OCI-LY7 (cell line): ENCODE results near the gene CTNND2.

ENCODE experiments used
- CTCF ChIP-seq: fragments of 200-600 bp; sonication (generic); conservative IDR thresholded peaks from 2 replicates; pipeline ENCODE4 v1.5.1; 2014; ENCODE audit warnings: mild to moderate bottlenecking, antibody characterized with exemption, low read length, moderate library complexity, mixed read lengths
- EZH2phosphoT487 ChIP-seq: fragments of 200-600 bp; sonication (generic); IDR thresholded peaks from 2 replicates; pipeline ENCODE4 v1.6.1; 2018; ENCODE audit warnings: low read depth, borderline replicate concordance, mild to moderate bottlenecking, mixed run types, antibody characterized with exemption, low read length, moderate library complexity, mixed read lengths

- TF ChIP-seq CTCF, result no peak
- no peak for TF ChIP-seq EZH2phosphoT487
Observed at GRCh38 chr5:11069041-11069440, 835.2 kb downstream of the CTNND2 start.
